WTC11 (cell line): ENCODE results near the gene CGB2.

ENCODE experiments used
- ESRRA ChIP-seq: sonication (generic); formaldehyde crosslinking; IDR thresholded peaks from 2 replicates; pipeline ENCODE4 v1.8.1; 2022; ENCODE audit warnings: mild to moderate bottlenecking, missing genetic modification reagents, borderline replicate concordance
- FOXJ3 ChIP-seq: sonication (generic); formaldehyde crosslinking; IDR thresholded peaks from 2 replicates; pipeline ENCODE4 v1.9.0; 2021; ENCODE audit warnings: missing genetic modification reagents, mild to moderate bottlenecking, borderline replicate concordance
- JUN ChIP-seq: sonication (generic); formaldehyde crosslinking; IDR thresholded peaks from 2 replicates; pipeline ENCODE4 v1.8.0; 2023; ENCODE audit warnings: mild to moderate bottlenecking, missing genetic modification reagents
- KAT7 ChIP-seq: sonication (generic); formaldehyde crosslinking; IDR thresholded peaks from 2 replicates; pipeline ENCODE4 v1.8.1; 2023; ENCODE audit warnings: missing genetic modification reagents, mild to moderate bottlenecking, borderline replicate concordance
- TF ChIP-seq, protein P1 (sequence below): sonication (generic); formaldehyde crosslinking; IDR thresholded peaks from 2 replicates; pipeline ENCODE4 v1.8.1; 2022; ENCODE audit warnings: low read depth, mild to moderate bottlenecking, moderate library complexity, missing genetic modification reagents, borderline replicate concordance
- TF ChIP-seq, protein P2 (sequence below): fragments of 200-600 bp; IDR thresholded peaks from 2 replicates; pipeline ENCODE4 v1.8.0; 2022; ENCODE audit warnings: antibody characterized with exemption

DNA sequence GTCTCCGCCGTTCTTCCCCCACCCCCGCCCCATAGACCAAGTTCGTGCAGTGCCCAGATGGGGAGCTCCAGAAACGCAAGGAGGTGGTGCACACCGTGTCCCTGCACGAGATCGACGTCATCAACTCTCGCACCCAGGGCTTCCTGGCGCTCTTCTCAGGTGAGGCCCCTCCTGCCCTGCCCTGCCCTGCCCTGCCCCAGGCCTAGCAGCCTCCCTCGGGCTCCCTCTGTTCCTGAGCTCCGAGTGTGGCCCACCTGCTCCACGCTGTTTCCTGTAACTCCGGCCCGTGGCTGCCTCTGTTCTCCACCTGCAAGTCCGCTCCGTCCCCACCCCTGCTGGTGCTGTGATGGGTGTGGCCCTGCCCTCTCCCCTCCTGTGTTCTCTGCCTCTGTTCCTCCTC, 21.2 kb upstream of the CGB2 start:
- TF ChIP-seq FOXJ3 (CRISPR knock-in tag) (no peak), KAT7 (CRISPR knock-in tag) (no peak), ESRRA (no peak), JUN (CRISPR knock-in tag) (no peak)
- TF ChIP-seq, protein P1, sequence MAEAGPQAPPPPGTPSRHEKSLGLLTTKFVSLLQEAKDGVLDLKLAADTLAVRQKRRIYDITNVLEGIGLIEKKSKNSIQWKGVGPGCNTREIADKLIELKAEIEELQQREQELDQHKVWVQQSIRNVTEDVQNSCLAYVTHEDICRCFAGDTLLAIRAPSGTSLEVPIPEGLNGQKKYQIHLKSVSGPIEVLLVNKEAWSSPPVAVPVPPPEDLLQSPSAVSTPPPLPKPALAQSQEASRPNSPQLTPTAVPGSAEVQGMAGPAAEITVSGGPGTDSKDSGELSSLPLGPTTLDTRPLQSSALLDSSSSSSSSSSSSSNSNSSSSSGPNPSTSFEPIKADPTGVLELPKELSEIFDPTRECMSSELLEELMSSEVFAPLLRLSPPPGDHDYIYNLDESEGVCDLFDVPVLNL (CRISPR knock-in tag), result no peak
- TF ChIP-seq, protein P2, sequence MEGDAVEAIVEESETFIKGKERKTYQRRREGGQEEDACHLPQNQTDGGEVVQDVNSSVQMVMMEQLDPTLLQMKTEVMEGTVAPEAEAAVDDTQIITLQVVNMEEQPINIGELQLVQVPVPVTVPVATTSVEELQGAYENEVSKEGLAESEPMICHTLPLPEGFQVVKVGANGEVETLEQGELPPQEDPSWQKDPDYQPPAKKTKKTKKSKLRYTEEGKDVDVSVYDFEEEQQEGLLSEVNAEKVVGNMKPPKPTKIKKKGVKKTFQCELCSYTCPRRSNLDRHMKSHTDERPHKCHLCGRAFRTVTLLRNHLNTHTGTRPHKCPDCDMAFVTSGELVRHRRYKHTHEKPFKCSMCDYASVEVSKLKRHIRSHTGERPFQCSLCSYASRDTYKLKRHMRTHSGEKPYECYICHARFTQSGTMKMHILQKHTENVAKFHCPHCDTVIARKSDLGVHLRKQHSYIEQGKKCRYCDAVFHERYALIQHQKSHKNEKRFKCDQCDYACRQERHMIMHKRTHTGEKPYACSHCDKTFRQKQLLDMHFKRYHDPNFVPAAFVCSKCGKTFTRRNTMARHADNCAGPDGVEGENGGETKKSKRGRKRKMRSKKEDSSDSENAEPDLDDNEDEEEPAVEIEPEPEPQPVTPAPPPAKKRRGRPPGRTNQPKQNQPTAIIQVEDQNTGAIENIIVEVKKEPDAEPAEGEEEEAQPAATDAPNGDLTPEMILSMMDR, result no peak
